GM12878 (cell line): ENCODE data around the gene FAM118B. TPM values are rescaled to one million over a fixed set of nuclear protein-coding genes. Genes with fewer than 3 reads are reported as not detected.

Experiments used
- ATF7 ChIP-seq: fragments of 450-650 bp; IDR thresholded peaks from 2 replicates; pipeline ENCODE4 v1.6.1; 2016; ENCODE audit warnings: low read depth, mild to moderate bottlenecking
- CBFB ChIP-seq: IDR thresholded peaks from 2 replicates; pipeline ENCODE4 v1.6.1; 2016; ENCODE audit warnings: antibody characterized with exemption, low read depth
- FOS ChIP-seq: IDR thresholded peaks from 3 replicates; pipeline ENCODE4 v1.6.1; 2011; ENCODE audit warnings: borderline replicate concordance; ENCODE audit not compliant: insufficient read length; ENCODE audit errors: extremely low read depth
- HDAC2 ChIP-seq: fragments of 200-600 bp; sonication (generic); IDR thresholded peaks from 2 replicates; pipeline ENCODE4 v1.6.1; 2017
- HSF1 ChIP-seq: fragments of 150-350 bp; IDR thresholded peaks from 2 replicates; pipeline ENCODE4 v1.6.1; 2014; ENCODE audit warnings: mild to moderate bottlenecking, low read depth, low read length
- MAX ChIP-seq: IDR thresholded peaks from 2 replicates; pipeline ENCODE4 v1.6.1; 2012; ENCODE audit warnings: low read depth, low read length, improper control_type of control experiment
- MTA2 ChIP-seq: fragments of 450-650 bp; IDR thresholded peaks from 2 replicates; pipeline ENCODE4 v1.6.1; 2016; ENCODE audit warnings: low read depth, mild to moderate bottlenecking, moderate library complexity
- MYB ChIP-seq: fragments of 150-350 bp; IDR thresholded peaks from 2 replicates; pipeline ENCODE4 v1.6.1; 2014; ENCODE audit warnings: mild to moderate bottlenecking, low read depth, low read length, borderline replicate concordance
- PKNOX1 ChIP-seq: fragments of 450-650 bp; IDR thresholded peaks from 2 replicates; pipeline ENCODE4 v1.6.1; 2016; ENCODE audit warnings: mild to moderate bottlenecking
- RFX5 ChIP-seq: IDR thresholded peaks from 2 replicates; pipeline ENCODE4 v1.6.1; 2011; ENCODE audit warnings: low read depth, low read length, improper control_type of control experiment
- SP1 ChIP-seq: IDR thresholded peaks from one replicate; pipeline ENCODE4 v1.6.1; 2011; ENCODE audit warnings: low read depth, low read length
- TARDBP ChIP-seq: IDR thresholded peaks from 2 replicates; pipeline ENCODE4 v1.6.1; 2016; ENCODE audit warnings: borderline replicate concordance
- polyA plus RNA-seq, 11 experiments: library from polyadenylated mRNA; depleted of rRNA in 4 of 11; unstranded in 6 of 11; stranded (reverse) in 5 of 11; fragments of >200 nt; fragmentation: Nextera tagmentation in 4 of 11; fragmentation: Illumina TruSeq in 1 of 11; extraction: Ambion mirVana in 4 of 11; extraction: Trizol in 1 of 11; gene quantifications; 1 replicate in 1 of 11; 2 replicates in 10 of 11; pipeline versions ENCODE4 v1.2.1 to v1.2.3, GENCODE V29; 2011 to 2016; ENCODE audit warnings: inconsistent platforms in 2 of 11, missing spikeins in 2 of 11, low read depth in 1 of 11
- total RNA-seq, 4 experiments: library from RNA; depleted of rRNA in 3 of 4; stranded (reverse); fragments of >200 nt in 3 of 4; fragmentation: Illumina TruSeq in 1 of 4; extraction: Trizol in 1 of 4; gene quantifications; 2 replicates each; pipeline versions ENCODE4 v1.2.1 to v1.2.3, GENCODE V29; 2013 to 2021
- TF ChIP-seq, protein P1 (sequence below): fragments of 450-650 bp; IDR thresholded peaks from 2 replicates; pipeline ENCODE4 v1.6.1; 2017; ENCODE audit warnings: mild to moderate bottlenecking, low read depth, inconsistent platforms; ENCODE audit not compliant: poor library complexity, severe bottlenecking
- TF ChIP-seq, protein P2 (sequence below): IDR thresholded peaks from 2 replicates; pipeline ENCODE4 v1.6.1; 2012; ENCODE audit warnings: low read depth, low read length, improper control_type of control experiment
- TF ChIP-seq, protein P3 (sequence below): IDR thresholded peaks from 2 replicates; pipeline ENCODE4 v1.6.1; 2011; ENCODE audit warnings: borderline replicate concordance, low read depth, mild to moderate bottlenecking, moderate library complexity, low read length; ENCODE audit not compliant: insufficient read depth, poor library complexity, severe bottlenecking
- TF ChIP-seq, protein P4 (sequence below): fragments of 450-650 bp; IDR thresholded peaks from 2 replicates; pipeline ENCODE4 v1.6.1; 2016; ENCODE audit warnings: mild to moderate bottlenecking

FAM118B gene
- total and polyA plus RNA-seq, 10 of the 15 experiments (the other 5 are each of a cell fraction or from before 2014, with no cell fraction given), result 12.8 to 29.7 (median 16.5) TPM

DNA sequence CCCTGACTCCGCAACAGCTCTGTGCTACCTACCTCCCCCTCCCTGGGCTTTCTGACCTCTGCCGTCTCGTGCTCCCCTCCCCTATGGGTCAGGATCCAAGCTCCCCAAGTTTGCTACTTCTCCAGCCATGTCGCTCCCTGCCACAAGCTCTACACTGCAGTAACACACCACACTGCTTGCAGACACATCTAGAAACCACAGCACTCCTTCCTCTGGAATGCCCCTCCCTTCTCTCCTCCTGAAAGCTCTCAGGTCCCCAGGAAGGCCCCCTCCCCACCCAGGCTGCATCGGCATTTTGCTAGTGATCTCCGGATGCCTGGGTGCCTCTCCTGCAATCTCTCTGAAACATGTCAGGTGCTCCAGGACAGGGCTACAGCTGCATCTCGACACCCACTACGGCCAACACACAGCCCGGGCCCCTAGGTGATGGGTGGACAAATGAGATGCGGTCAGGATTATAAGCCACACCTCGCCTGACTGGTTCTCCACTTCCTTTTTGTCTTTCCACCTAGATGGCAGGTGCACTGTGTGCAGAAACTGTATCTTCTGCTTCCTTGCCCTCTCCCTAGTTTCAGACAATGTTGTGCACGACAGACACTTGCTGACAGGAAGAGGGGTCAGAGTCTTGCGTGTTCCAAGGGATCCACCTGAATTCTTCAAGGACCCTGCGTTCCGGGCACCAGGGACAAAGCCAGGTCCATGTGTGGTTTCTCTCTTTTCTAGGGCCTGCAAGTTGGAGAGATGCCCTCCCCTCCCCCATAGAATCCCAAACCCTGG, 23.1 kb upstream of the FAM118B start (continued):
- TF ChIP-seq, protein P1, sequence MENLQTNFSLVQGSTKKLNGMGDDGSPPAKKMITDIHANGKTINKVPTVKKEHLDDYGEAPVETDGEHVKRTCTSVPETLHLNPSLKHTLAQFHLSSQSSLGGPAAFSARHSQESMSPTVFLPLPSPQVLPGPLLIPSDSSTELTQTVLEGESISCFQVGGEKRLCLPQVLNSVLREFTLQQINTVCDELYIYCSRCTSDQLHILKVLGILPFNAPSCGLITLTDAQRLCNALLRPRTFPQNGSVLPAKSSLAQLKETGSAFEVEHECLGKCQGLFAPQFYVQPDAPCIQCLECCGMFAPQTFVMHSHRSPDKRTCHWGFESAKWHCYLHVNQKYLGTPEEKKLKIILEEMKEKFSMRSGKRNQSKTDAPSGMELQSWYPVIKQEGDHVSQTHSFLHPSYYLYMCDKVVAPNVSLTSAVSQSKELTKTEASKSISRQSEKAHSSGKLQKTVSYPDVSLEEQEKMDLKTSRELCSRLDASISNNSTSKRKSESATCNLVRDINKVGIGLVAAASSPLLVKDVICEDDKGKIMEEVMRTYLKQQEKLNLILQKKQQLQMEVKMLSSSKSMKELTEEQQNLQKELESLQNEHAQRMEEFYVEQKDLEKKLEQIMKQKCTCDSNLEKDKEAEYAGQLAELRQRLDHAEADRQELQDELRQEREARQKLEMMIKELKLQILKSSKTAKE, result no peak
- no peak for TF ChIP-seq ATF7
- TF ChIP-seq, protein P2, sequence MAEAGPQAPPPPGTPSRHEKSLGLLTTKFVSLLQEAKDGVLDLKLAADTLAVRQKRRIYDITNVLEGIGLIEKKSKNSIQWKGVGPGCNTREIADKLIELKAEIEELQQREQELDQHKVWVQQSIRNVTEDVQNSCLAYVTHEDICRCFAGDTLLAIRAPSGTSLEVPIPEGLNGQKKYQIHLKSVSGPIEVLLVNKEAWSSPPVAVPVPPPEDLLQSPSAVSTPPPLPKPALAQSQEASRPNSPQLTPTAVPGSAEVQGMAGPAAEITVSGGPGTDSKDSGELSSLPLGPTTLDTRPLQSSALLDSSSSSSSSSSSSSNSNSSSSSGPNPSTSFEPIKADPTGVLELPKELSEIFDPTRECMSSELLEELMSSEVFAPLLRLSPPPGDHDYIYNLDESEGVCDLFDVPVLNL, result no peak
- no peak for TF ChIP-seq MAX
- no peak for TF ChIP-seq HSF1
- no peak for TF ChIP-seq TARDBP
- TF ChIP-seq, protein P3, sequence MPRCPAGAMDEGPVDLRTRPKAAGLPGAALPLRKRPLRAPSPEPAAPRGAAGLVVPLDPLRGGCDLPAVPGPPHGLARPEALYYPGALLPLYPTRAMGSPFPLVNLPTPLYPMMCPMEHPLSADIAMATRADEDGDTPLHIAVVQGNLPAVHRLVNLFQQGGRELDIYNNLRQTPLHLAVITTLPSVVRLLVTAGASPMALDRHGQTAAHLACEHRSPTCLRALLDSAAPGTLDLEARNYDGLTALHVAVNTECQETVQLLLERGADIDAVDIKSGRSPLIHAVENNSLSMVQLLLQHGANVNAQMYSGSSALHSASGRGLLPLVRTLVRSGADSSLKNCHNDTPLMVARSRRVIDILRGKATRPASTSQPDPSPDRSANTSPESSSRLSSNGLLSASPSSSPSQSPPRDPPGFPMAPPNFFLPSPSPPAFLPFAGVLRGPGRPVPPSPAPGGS, result no peak
- TF ChIP-seq SP1, result no peak
- TF ChIP-seq MTA2, result 0 out of 2 replicates have a peak, but pooled peaks have one; percentile 47
- TF ChIP-seq CBFB, result peak; percentile 49; the same call in 1 of the 2 replicates
- TF ChIP-seq PKNOX1, result no peak
- TF ChIP-seq HDAC2, result no peak
- no peak for TF ChIP-seq RFX5
- TF ChIP-seq MYB, result no peak
- TF ChIP-seq, protein P4, sequence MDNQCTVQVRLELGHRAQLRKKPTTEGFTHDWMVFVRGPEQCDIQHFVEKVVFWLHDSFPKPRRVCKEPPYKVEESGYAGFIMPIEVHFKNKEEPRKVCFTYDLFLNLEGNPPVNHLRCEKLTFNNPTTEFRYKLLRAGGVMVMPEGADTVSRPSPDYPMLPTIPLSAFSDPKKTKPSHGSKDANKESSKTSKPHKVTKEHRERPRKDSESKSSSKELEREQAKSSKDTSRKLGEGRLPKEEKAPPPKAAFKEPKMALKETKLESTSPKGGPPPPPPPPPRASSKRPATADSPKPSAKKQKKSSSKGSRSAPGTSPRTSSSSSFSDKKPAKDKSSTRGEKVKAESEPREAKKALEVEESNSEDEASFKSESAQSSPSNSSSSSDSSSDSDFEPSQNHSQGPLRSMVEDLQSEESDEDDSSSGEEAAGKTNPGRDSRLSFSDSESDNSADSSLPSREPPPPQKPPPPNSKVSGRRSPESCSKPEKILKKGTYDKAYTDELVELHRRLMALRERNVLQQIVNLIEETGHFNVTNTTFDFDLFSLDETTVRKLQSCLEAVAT, result no peak
- no peak for TF ChIP-seq FOS
